ENCODE data around the gene SULT1E1.
"Not testable (repeated sequence)": the region's sequence is repeated elsewhere in the genome, so short reads cannot be mapped to it uniquely, and the experiment has no call there.

Gene SULT1E1

GRCh38 chr4:69831646-69832325 is 28.2 kb downstream of the SULT1E1 start:
- Mint-ChIP-seq H3K27ac (peak overlapping the region; percentile 74), H3K27me3 (no peaks in the 10 kb centered on the region), H3K36me3 (no peaks in the 10 kb centered on the region), H3K9me3 (peaks cover 4% of the 10 kb centered on the region), H3K4me3 (peak overlapping the region; percentile 73), H3K4me1 (peaks cover 15% of the 10 kb centered on the region)
- CTCF ChIA-PET = interaction anchor here (0.9 to 1.7 kb wide), 2 partner anchors 75 to 90 kb away, joined by 4 read pairs; no protein-coding TSS in a partner anchor
- DNase-seq = peak; percentile 21

GRCh38 chr4:69831270-69831627 is 28.7 kb downstream of the SULT1E1 start:
- no peak for DNase-seq
- H3K9me3 Mint-ChIP-seq = peaks cover 4% of the 10 kb centered on the region
- H3K27me3 Mint-ChIP-seq = no peaks in the 10 kb centered on the region
- H3K4me3 Mint-ChIP-seq = peak overlapping the region; percentile 73
- CTCF ChIA-PET = interaction anchor here (0.9 to 1.7 kb wide), 3 partner anchors 75 to 141 kb away, joined by 3 to 4 read pairs (median 4); no protein-coding TSS in a partner anchor
- peaks cover 15% of the 10 kb centered on the region for H3K4me1 Mint-ChIP-seq
- no peak overlapping the region for H3K27ac Mint-ChIP-seq
- no peaks in the 10 kb centered on the region for H3K36me3 Mint-ChIP-seq

DNA sequence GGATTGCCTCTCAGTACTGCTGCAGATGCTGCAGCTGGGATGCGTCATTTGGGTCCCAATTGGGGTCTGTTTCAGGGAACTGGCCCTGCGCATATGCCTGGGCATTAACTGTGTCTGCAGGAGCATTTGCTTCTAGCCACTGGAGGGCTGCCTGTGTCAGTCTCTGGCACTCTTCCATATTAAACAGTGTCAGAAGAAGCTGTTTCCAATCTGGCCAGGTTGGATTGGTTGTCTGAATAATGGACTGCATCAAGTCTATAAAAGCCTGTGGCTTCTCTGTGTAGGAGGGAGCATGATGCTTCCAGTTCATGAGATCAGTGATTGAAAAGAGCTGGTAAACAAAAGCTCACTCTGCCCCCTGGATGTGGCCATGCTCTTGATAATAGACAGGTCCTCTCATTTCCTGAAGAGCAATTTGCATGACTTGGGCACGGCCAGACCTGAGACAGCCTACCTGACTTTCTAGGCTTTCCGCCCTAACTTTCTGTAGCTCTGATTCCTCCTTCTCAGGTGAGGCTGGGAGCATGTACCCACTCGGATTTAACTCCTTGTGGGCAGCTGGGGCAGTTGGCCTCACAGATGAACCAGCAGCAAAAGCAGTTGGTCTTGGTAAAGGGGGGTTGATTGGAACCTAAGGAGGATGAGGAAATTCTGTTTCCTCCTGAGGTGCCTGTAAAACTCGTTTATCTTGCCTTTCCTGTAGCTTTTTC is 29.2 kb downstream of the SULT1E1 start:
- Mint-ChIP-seq H3K27ac (no peak overlapping the region), H3K9me3 (peaks cover 4% of the 10 kb centered on the region), H3K4me3 (no peak overlapping the region), H3K27me3 (no peaks in the 10 kb centered on the region), H3K4me1 (peaks cover 15% of the 10 kb centered on the region), H3K36me3 (no peaks in the 10 kb centered on the region)
- CTCF ChIA-PET = interaction anchor here (0.9 to 1.7 kb wide), 3 partner anchors 74 to 141 kb away, joined by 3 to 4 read pairs (median 4); no protein-coding TSS in a partner anchor
- peak; percentile 24 for DNase-seq

GRCh38 chr4:69830192-69830559 is 29.8 kb downstream of the SULT1E1 start:
- H3K9me3 Mint-ChIP-seq = peaks cover 4% of the 10 kb centered on the region
- CTCF ChIA-PET = interaction anchor here (1.7 kb wide), 1 partner anchor 74 kb away, joined by 4 read pairs; no protein-coding TSS in a partner anchor
- H3K36me3 Mint-ChIP-seq = no peaks in the 10 kb centered on the region
- H3K27ac Mint-ChIP-seq = no peak overlapping the region
- H3K4me3 Mint-ChIP-seq = no peak overlapping the region
- H3K4me1 Mint-ChIP-seq = peaks cover 15% of the 10 kb centered on the region
- DNase-seq = no peak
- H3K27me3 Mint-ChIP-seq = no peaks in the 10 kb centered on the region

- no peak overlapping the region for H3K4me3 Mint-ChIP-seq
- CTCF ChIA-PET = interaction anchor here (1.7 kb wide), 1 partner anchor 73 kb away, joined by 4 read pairs; no protein-coding TSS in a partner anchor
- peaks cover 4% of the 10 kb centered on the region for H3K9me3 Mint-ChIP-seq
- H3K27me3 Mint-ChIP-seq = no peaks in the 10 kb centered on the region
- no peak for DNase-seq
- H3K4me1 Mint-ChIP-seq = peaks cover 15% of the 10 kb centered on the region
- H3K36me3 Mint-ChIP-seq = no peaks in the 10 kb centered on the region
- H3K27ac Mint-ChIP-seq = no peak overlapping the region
These were observed 30.3 kb downstream of the SULT1E1 start for GRCh38 chr4:69829678-69830077.

GRCh38 chr4:69828828-69829227 is 31.1 kb downstream of the SULT1E1 start:
- CTCF ChIA-PET = interaction anchor here (1.7 kb wide), 1 partner anchor 139 kb away, joined by 3 read pairs; no protein-coding TSS in a partner anchor
- Mint-ChIP-seq H3K36me3 (no peaks in the 10 kb centered on the region), H3K27ac (no peak overlapping the region), H3K9me3 (peaks cover 4% of the 10 kb centered on the region), H3K4me3 (no peak overlapping the region), H3K4me1 (peaks cover 15% of the 10 kb centered on the region), H3K27me3 (no peaks in the 10 kb centered on the region)
- no peak for DNase-seq

DNA sequence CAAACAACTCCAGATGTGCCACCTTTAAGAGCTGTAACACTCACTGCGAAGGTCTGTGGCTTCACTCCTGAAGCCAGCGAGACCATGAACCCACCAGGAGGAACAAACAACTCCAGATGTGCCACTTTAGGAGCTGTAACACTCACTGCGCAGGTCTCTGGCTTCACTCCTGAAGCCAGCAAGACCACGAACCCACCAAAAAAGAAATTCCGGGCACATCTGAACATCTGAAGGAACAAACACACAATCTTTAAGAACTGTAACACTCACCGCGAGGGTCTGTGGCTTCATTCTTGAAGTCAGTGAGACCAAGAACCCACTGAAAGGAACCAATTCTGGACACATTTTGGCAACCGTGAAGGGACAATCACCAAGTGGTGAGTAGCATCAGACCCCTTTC is 34.9 kb downstream of the SULT1E1 start:
- H3K4me3 Mint-ChIP-seq = peak overlapping the region; percentile 17
- H3K36me3 Mint-ChIP-seq, H3K4me1 Mint-ChIP-seq, H3K9me3 Mint-ChIP-seq, DNase-seq, H3K27ac Mint-ChIP-seq, H3K27me3 Mint-ChIP-seq: not testable (repeated sequence)
- CTCF ChIA-PET = interaction anchor here (0.7 to 3.5 kb wide), 4 partner anchors 9 to 409 kb away, joined by 3 to 24 read pairs (median 5); partner anchors contain the start of gene SULT1B1

GRCh38 chr4:69823481-69824186 is 36.3 kb downstream of the SULT1E1 start:
- Mint-ChIP-seq H3K4me3 (no peak overlapping the region), H3K27ac (no peak overlapping the region), H3K9me3 (no peaks in the 10 kb centered on the region), H3K4me1 (peaks cover 4% of the 10 kb centered on the region), H3K36me3 (no peaks in the 10 kb centered on the region), H3K27me3 (no peaks in the 10 kb centered on the region)
- CTCF ChIA-PET = interaction anchor here (0.7 to 3.5 kb wide), 19 partner anchors 8 to 177 kb away, joined by 3 to 24 read pairs (median 5); partner anchors contain the start of gene SULT1B1
- DNase-seq = peak; percentile 74

DNA sequence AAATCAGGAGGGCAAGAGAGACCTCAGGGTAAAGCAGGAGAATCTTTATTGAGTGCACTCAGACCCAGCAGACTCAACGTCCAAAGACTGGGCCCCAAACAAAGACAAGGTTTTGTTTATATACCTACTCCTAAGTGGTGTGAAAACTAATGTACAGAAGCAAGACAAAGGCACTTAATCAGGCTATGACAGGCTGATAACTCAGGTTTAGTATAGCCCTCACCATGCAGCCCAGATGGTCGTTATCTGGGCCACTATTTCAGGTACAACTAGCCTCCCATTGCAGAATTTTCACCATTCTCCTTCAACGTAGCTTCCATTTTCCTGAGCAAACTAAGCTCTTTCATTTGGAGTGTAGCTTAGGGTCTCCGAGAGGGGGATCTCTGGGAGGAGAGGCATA is 36.9 kb downstream of the SULT1E1 start:
- H3K36me3 Mint-ChIP-seq = no peaks in the 10 kb centered on the region
- DNase-seq = no peak
- CTCF ChIA-PET = interaction anchor here (0.7 to 3.5 kb wide), 15 partner anchors 15 to 176 kb away, joined by 3 to 24 read pairs (median 5); partner anchors contain the start of gene SULT1B1
- no peak overlapping the region for H3K27ac Mint-ChIP-seq
- peaks cover 4% of the 10 kb centered on the region for H3K4me1 Mint-ChIP-seq
- H3K4me3 Mint-ChIP-seq = no peak overlapping the region
- H3K9me3 Mint-ChIP-seq = no peaks in the 10 kb centered on the region
- H3K27me3 Mint-ChIP-seq = no peaks in the 10 kb centered on the region

DNA sequence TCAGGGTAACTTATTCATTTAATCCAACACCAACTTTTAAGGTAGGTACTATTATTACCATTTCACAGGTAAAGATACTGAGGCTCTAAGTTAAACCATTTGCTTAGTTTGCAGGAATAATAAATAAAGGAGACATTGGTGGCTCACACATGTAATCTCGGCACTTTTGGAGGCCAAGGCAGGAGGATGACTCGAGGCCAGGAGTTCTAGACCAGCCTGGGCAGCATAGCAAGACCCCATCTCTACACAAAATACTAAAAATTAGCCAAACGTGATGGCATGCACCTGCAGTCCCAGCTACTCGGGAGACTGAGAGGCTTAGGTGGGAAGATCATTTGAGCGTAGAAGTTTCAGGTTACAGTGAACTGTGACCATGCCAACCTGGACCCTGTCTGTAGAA is 37.7 kb downstream of the SULT1E1 start:
- Mint-ChIP-seq H3K4me1 (peaks cover 4% of the 10 kb centered on the region), H3K36me3 (no peaks in the 10 kb centered on the region), H3K4me3 (no peak overlapping the region), H3K27ac (no peak overlapping the region), H3K27me3 (no peaks in the 10 kb centered on the region), H3K9me3 (no peaks in the 10 kb centered on the region)
- CTCF ChIA-PET = interaction anchor here (1.9 to 3.5 kb wide), 3 partner anchors 14 to 163 kb away, joined by 5 to 24 read pairs (median 7); no protein-coding TSS in a partner anchor
- DNase-seq = no peak

DNA sequence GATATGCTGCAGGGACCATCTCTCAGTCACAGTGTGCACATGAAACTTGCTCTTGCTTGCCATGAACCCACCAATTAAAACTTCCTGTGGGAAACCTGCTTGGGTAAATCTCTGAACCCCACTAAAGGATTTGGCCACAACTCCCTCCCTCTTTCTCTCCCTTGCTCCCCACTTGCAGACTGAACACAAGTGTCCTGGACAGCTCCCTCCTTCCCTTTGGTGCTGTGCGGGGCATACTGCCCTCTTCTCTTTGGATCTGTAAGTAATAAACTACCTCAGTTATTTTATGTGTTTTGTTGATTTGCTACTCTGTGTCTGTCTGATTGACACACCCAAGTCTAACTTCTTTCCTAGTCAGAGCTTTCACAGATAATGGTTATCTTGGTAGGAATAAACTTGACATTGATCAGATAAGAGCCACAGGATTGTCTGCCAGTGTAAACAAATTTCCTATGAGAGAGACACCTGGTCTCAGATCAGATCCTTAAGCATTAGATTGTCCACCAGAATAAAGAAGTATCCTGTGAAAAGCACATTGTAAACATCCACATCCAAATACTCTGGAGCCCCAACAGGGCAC is 41.8 kb downstream of the SULT1E1 start:
- H3K27me3 Mint-ChIP-seq = no peaks in the 10 kb centered on the region
- H3K9me3 Mint-ChIP-seq = no peaks in the 10 kb centered on the region

GRCh38 chr4:69816236-69816635 is 43.7 kb downstream of the SULT1E1 start:
- Mint-ChIP-seq H3K27ac (no peak overlapping the region), H3K27me3 (no peaks in the 10 kb centered on the region), H3K4me1 (no peaks in the 10 kb centered on the region), H3K4me3 (no peak overlapping the region), H3K9me3 (no peaks in the 10 kb centered on the region), H3K36me3 (no peaks in the 10 kb centered on the region)
- no peak for DNase-seq
- CTCF ChIA-PET = interaction anchor here (1.6 kb wide), 1 partner anchor 8 kb away, joined by 7 read pairs; no protein-coding TSS in a partner anchor

More for the DNA sequence above, 41.8 kb downstream of the SULT1E1 start:
- Mint-ChIP-seq H3K4me3 (no peak overlapping the region), H3K4me1 (no peaks in the 10 kb centered on the region), H3K27ac (no peak overlapping the region), H3K36me3 (no peaks in the 10 kb centered on the region)
- CTCF ChIA-PET = interaction anchor here (0.7 kb wide), 1 partner anchor 919 kb away, joined by 3 read pairs; no protein-coding TSS in a partner anchor
- no peak for DNase-seq

DNA sequence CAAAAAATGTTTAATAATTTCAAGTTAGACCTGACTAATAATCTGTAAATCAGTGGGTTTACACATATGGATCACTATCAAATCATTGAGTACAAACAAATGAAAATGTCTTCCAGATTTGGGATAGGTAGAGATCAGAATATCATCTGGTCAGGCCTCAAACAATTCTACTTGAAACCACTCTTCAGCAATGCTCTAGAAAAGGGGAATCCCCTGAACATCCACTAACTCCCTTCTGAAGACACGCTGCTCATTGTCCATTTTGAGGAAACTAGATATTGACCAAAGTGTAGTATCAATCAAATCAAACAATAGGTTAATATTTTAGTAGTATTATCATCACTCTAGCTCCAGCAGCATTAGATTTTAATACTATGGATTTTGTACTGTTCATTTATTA is 46.3 kb downstream of the SULT1E1 start:
- H3K9me3 Mint-ChIP-seq = no peaks in the 10 kb centered on the region
- no peak for DNase-seq
- H3K27me3 Mint-ChIP-seq = no peaks in the 10 kb centered on the region
- CTCF ChIA-PET = no interaction called here
- H3K27ac Mint-ChIP-seq = no peak overlapping the region
- no peaks in the 10 kb centered on the region for H3K4me1 Mint-ChIP-seq
- H3K36me3 Mint-ChIP-seq = no peaks in the 10 kb centered on the region
- H3K4me3 Mint-ChIP-seq = no peak overlapping the region

DNA sequence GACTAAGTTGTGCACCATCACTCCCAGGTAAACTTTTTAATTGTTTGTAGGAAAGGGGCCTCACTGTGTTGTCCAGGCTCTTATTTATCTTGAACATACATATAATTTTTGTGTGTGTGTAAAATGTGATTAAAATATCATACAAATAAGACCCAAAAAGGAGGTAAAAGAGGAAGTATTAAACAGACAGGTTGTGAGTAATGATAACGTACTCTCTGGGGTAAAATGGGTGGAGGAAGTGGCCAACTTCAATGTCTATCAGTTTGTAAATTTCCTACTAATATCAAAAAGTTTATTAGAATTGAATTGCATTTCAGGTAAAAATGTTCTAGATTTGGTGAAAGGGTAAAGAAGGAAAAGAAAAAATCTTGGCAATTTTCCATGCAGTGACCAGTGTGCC is 48.8 kb downstream of the SULT1E1 start:
- H3K4me1 Mint-ChIP-seq = no peaks in the 10 kb centered on the region
- no peaks in the 10 kb centered on the region for H3K9me3 Mint-ChIP-seq
- H3K4me3 Mint-ChIP-seq = no peak overlapping the region
- CTCF ChIA-PET = no interaction called here
- no peaks in the 10 kb centered on the region for H3K36me3 Mint-ChIP-seq
- no peak for DNase-seq
- no peak overlapping the region for H3K27ac Mint-ChIP-seq
- no peaks in the 10 kb centered on the region for H3K27me3 Mint-ChIP-seq
